Subcutaneous adipose tissue (tissue), 4 donors: ENCODE data around the gene HAAO. TPM values are rescaled to one million over a fixed set of nuclear protein-coding genes. Genes with fewer than 3 reads are reported as not detected.

ENCODE experiments used
- CTCF ChIP-seq: fragments of 450-650 bp; IDR thresholded peaks from one replicate; pipeline ENCODE4 v1.5.1; 2016; ENCODE audit warnings: low read depth, mild to moderate bottlenecking, control low read depth, antibody characterized with exemption, moderate library complexity
- total RNA-seq, 4 donors: library from RNA; depleted of rRNA; stranded (reverse); fragments of >200 nt; gene quantifications; one replicate each; pipeline ENCODE4 v1.1.0, GENCODE V29; 2016

HAAO gene
- total RNA-seq, 4 donors from 2014 or later: 1.1 to 10.2 (median 5.9) TPM

GRCh38 chr2:42733852-42734251, 58.5 kb downstream of the HAAO start:
- no peak for TF ChIP-seq CTCF

DNA sequence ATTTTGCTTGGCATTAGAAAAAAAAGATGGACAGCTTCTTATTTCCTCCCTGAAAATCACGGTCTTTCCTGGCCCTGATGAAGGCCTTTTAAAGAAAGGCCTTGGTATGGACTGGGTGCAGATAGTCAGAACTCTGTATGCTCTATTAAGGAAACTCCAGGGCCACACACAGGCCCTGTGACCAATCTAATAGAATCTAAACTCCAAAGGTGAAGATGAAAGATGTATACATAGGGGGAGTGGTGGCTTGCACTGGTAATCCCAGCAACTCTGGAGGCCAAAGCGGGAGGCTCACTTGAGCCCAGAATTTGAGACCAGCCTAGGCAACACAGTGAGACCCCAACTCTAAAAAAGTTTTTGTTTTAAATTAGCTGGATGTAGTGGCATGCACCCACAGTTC, 65.7 kb downstream of the HAAO start:
- TF ChIP-seq CTCF: no peak

DNA sequence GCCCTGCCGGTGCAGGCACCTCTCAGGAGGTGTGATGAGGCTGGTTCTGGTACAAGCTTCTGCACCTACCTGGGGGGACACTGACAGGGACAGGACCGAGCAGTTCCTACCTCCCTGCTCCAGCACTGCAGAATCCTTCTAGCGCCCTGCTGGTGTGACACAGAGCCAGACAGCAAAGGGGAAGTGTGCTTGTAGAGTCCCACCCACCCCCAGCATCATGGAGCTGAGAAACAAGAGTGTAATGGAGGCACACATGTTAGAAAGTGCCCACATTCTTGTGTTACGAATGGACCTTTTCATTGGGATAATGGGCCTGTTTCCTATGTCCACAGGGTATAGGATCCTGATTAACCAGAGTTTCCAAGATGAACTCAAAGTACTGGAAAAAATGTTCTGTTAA, 66.7 kb downstream of the HAAO start:
- TF ChIP-seq CTCF: no peak

DNA sequence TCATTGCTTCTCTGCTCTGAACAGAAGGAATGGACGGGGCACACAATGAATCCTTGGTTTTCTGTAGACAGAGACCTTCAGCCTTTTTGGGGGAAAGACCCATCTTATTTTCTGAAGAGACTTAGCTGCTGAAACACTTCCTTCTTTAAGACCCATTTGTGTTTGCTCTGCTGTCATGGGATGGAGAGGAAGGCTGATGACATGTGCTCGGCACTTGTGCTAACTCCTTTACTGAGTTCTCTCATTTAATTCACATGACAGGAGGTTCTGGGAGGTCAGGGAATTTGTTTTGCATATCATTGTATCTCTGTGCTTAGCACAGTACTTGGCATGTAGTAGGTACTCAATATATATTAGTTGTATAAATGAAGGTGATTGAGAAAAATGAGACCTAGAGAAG, 67.5 kb downstream of the HAAO start:
- TF ChIP-seq CTCF: no peak

DNA sequence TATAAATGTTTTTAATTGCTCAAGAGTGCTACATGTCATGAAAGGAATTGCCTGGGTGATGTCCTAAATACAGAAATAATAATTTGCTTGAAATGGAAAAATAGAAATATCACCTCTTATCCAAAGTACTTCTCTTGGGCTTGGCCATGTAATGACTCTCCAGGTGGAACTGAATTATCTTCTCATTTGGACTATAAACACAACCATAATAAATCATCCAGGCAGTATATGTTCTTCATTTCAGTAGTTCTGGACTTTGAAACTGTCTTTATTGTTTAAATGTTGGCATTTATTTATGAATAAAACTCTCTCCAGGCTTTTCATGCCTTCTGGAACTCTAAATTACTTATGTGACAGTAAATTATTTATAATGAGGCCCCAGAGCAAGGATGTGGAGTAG, 68.9 kb downstream of the HAAO start:
- no peak for TF ChIP-seq CTCF

GRCh38 chr2:42722320-42723190, 69.8 kb downstream of the HAAO start:
- no peak for TF ChIP-seq CTCF

- TF ChIP-seq CTCF: no peak
Observed at GRCh38 chr2:42721898-42722297, 70.5 kb downstream of the HAAO start.

Other genes with a start within 250 kb of the HAAO start
- gene MTA3, start 224.0 kb downstream of the HAAO start, total RNA-seq: 10 to 100 TPM; 25.8 to 46.6 (median 27.1) TPM
- 1 to 10 TPM in 2 of 4 donors, under 1 TPM in 2; 0.75 to 2.0 (median 0.96) TPM for gene OXER1, start 28.4 kb downstream of the HAAO start, total RNA-seq